Vagina (tissue), 2 donors: Measurements from ENCODE around the gene TMEM120A.

Source experiments
- POLR2A ChIP-seq, 2 donors: fragments of 450-650 bp; IDR thresholded peaks; one replicate each; pipeline ENCODE4 v1.6.1; 2017; ENCODE audit warnings: antibody characterized with exemption in 2 of 2, mild to moderate bottlenecking in 2 of 2, moderate library complexity in 2 of 2
- TF ChIP-seq, protein P1 (sequence below), 3 experiments: fragments of 450-650 bp in 2 of 3; fragments of 200-600 bp in 1 of 3; sonication (generic) in 1 of 3; IDR thresholded peaks; one replicate each; pipeline ENCODE4 v1.5.1; 2017 to 2019; ENCODE audit warnings: antibody characterized with exemption in 3 of 3, mild to moderate bottlenecking in 2 of 3, moderate library complexity in 2 of 3

DNA sequence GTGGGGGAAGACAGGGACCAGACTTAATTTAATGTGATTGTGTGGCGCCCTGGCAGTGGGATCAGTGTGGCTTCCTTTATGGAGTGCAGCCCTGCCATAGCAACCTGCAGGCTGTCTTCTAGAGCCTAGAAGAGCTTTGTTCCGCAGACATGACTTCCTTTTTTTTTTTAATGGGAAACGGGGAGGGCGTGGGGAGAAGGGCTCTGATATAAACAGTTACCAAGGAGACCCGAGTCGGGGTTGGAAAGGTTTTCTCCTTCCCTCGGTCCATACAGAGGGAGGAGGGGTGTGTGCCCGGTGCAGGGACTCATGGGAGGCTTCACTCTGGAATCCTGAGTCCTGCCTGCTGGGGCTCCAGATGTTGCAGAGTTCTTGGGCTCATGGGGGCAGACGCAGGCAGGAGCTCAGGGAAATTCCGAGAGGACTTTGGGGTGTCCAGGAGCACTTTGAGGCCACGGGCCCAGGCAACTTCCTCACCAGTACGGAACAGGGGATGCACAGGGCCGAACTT lies 26.9 kb downstream of the TMEM120A start:
- TF ChIP-seq, protein P1, sequence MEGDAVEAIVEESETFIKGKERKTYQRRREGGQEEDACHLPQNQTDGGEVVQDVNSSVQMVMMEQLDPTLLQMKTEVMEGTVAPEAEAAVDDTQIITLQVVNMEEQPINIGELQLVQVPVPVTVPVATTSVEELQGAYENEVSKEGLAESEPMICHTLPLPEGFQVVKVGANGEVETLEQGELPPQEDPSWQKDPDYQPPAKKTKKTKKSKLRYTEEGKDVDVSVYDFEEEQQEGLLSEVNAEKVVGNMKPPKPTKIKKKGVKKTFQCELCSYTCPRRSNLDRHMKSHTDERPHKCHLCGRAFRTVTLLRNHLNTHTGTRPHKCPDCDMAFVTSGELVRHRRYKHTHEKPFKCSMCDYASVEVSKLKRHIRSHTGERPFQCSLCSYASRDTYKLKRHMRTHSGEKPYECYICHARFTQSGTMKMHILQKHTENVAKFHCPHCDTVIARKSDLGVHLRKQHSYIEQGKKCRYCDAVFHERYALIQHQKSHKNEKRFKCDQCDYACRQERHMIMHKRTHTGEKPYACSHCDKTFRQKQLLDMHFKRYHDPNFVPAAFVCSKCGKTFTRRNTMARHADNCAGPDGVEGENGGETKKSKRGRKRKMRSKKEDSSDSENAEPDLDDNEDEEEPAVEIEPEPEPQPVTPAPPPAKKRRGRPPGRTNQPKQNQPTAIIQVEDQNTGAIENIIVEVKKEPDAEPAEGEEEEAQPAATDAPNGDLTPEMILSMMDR (IDR thresholded peaks at IDR 0.05) = no peak
- no peak for TF ChIP-seq POLR2A (IDR thresholded peaks at IDR 0.05)
